Measurements from ENCODE around the gene CEMIP.

GRCh38 chr15:80992006-80992405 is 212.8 kb downstream of the CEMIP start:
- TF ChIP-seq CTCF (IDR thresholded peaks at IDR 0.05) (no peak), POLR2A (IDR thresholded peaks at IDR 0.05) (no peak)

All from adrenal gland (tissue), 5 donors.